Gastrocnemius medialis (tissue), 4 donors: ENCODE data around the gene CGNL1.

Source experiments
- POLR2A ChIP-seq, 2 donors: fragments of 450-650 bp; IDR thresholded peaks; one replicate each; pipeline ENCODE4 v1.6.1; 2017; ENCODE audit warnings: antibody characterized with exemption in 2 of 2, mild to moderate bottlenecking in 2 of 2, moderate library complexity in 2 of 2
- TF ChIP-seq, protein P1 (sequence below), 5 experiments: fragments of 450-650 bp in 3 of 5; fragments of 200-600 bp in 2 of 5; sonication (generic) in 2 of 5; IDR thresholded peaks in 4 of 5; conservative IDR thresholded peaks in 1 of 5; 1 replicate in 4 of 5; 2 replicates in 1 of 5; pipeline ENCODE4 v1.5.1; 2016 to 2019; ENCODE audit warnings: antibody characterized with exemption in 5 of 5, mild to moderate bottlenecking in 3 of 5, moderate library complexity in 3 of 5

DNA sequence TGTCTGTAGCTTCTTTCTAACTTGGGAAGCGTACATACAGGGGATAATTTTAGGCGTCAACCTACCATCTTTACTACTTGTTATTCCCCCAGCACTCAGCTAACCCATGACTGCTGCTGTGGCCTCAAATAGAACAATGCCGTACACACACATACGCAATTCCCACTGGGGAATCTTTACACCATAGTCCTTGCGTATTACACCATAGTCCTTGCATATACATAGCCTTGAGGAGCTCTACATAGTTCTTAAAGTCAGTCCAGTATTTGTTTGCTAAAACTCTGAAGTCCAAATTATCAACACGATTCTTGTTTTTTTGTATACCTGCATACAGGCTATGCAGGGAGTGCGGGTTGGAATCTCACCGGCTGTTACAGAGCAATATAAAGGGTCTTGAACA, 67.2 kb downstream of the CGNL1 start:
- TF ChIP-seq, protein P1, sequence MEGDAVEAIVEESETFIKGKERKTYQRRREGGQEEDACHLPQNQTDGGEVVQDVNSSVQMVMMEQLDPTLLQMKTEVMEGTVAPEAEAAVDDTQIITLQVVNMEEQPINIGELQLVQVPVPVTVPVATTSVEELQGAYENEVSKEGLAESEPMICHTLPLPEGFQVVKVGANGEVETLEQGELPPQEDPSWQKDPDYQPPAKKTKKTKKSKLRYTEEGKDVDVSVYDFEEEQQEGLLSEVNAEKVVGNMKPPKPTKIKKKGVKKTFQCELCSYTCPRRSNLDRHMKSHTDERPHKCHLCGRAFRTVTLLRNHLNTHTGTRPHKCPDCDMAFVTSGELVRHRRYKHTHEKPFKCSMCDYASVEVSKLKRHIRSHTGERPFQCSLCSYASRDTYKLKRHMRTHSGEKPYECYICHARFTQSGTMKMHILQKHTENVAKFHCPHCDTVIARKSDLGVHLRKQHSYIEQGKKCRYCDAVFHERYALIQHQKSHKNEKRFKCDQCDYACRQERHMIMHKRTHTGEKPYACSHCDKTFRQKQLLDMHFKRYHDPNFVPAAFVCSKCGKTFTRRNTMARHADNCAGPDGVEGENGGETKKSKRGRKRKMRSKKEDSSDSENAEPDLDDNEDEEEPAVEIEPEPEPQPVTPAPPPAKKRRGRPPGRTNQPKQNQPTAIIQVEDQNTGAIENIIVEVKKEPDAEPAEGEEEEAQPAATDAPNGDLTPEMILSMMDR (IDR thresholded peaks at IDR 0.05 in 4 of 5, conservative IDR thresholded peaks at IDR 0.05 in 1 of 5) = no peak
- no peak for TF ChIP-seq POLR2A (IDR thresholded peaks at IDR 0.05)
